Neutrophil (primary cell): ENCODE data around the gene PMPCA.

Source experiments
- H3K27ac ChIP-seq: fragments of 200-600 bp; sonication (generic); 2 replicates; pipeline ENCODE4 v1.5.1; 2016; ENCODE audit warnings: mild to moderate bottlenecking, moderate library complexity
- H3K27me3 ChIP-seq: fragments of 200-600 bp; sonication (generic); 2 replicates; pipeline ENCODE4 v1.6.0; 2016; ENCODE audit warnings: mild to moderate bottlenecking
- H3K36me3 ChIP-seq: fragments of 200-600 bp; sonication (generic); 2 replicates; pipeline ENCODE4 v1.5.1; 2017
- H3K4me1 ChIP-seq, 2 experiments: fragments of 200-600 bp in 1 of 2; sonication (generic) in 1 of 2; 1 replicate in 1 of 2; 2 replicates in 1 of 2; pipeline versions ENCODE4 v1.5.1 to v1.6.1; 2013 to 2016; ENCODE audit warnings: low read depth in 1 of 2, low read length in 1 of 2, mild to moderate bottlenecking in 1 of 2, moderate library complexity in 1 of 2; ENCODE audit not compliant: control insufficient read depth in 1 of 2, insufficient read depth in 1 of 2
- H3K4me3 ChIP-seq, 2 experiments: fragments of 200-600 bp in 1 of 2; sonication (generic) in 1 of 2; 1 replicate in 1 of 2; 2 replicates in 1 of 2; pipeline ENCODE4 v1.5.1; 2013 to 2016; ENCODE audit warnings: low read depth in 1 of 2, low read length in 1 of 2, mild to moderate bottlenecking in 1 of 2, moderate library complexity in 1 of 2
- H3K9me3 ChIP-seq: fragments of 200-600 bp; sonication (generic); 2 replicates; pipeline ENCODE4 v1.5.1; 2016
- TF ChIP-seq, protein P1 (sequence below): fragments of 200-600 bp; sonication (generic); IDR thresholded peaks from 2 replicates; pipeline ENCODE4 v1.5.1; 2016; ENCODE audit warnings: antibody characterized with exemption

The PMPCA gene

DNA sequence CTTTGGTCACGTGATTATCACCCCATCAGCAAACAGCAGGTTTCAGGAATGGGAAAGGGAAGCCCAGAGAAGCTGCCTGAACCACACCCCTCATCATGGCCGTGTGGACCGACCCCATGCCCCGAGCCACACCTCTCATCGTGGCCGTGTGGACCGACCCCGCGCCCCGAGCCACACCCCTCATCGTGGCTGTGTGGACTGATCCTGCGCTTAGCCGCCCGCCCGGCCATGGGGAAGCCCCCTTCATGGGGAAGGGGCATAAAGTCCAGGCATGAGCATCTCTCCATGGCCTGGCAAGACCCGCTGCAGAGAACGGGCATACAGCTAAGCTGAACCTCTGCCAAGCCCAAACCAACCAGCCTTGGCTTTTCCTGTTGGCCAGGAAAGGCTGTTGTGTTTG is 16.9 kb upstream of the PMPCA start:
- Histone ChIP-seq H3K27ac (no peak overlapping the region), H3K27me3 (no peaks in the 10 kb centered on the region), H3K9me3 (no peaks in the 10 kb centered on the region), H3K4me3 (no peak overlapping the region), H3K4me1 (no peaks in the 10 kb centered on the region), H3K36me3 (peaks cover 90% of the 10 kb centered on the region)
- TF ChIP-seq, protein P1, sequence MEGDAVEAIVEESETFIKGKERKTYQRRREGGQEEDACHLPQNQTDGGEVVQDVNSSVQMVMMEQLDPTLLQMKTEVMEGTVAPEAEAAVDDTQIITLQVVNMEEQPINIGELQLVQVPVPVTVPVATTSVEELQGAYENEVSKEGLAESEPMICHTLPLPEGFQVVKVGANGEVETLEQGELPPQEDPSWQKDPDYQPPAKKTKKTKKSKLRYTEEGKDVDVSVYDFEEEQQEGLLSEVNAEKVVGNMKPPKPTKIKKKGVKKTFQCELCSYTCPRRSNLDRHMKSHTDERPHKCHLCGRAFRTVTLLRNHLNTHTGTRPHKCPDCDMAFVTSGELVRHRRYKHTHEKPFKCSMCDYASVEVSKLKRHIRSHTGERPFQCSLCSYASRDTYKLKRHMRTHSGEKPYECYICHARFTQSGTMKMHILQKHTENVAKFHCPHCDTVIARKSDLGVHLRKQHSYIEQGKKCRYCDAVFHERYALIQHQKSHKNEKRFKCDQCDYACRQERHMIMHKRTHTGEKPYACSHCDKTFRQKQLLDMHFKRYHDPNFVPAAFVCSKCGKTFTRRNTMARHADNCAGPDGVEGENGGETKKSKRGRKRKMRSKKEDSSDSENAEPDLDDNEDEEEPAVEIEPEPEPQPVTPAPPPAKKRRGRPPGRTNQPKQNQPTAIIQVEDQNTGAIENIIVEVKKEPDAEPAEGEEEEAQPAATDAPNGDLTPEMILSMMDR = no peak

DNA sequence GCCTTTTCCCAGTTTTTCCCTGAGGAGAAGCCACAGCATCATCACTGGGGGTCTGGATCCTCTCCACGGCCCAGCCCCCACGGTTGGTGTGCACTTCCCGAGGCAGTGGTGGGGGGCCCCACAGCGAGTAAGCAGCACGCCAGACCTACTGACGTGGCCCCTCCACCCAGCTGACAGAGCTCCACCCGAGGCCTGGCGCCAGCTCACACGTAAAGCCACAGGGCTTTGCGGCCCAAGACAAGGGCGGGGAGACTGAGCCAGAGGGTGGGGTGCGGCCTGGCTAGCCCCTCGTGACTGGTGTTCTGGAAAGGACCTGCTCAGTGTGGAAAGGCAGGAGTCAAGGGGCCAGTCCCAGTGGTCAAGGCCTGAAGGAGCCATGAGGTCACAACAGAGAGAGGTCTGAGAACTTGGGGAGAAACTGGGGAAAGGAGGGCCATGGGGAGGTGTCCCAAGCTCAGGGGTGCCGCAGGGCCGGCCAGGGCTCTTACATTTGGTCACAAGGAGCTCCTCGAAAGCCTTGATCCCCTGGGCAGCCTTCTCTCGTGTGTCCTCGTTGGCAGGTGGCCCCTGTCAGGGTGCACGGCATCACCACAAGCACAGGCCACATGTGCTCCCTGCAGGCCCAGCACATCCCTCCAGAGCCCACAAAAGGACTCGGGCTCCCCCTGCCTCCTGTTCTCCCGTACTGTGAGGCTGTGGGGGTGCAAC is 16.0 kb upstream of the PMPCA start:
- peaks cover 81% of the 10 kb centered on the region for H3K36me3 ChIP-seq
- H3K4me3 ChIP-seq = no peak overlapping the region
- TF ChIP-seq, protein P1 = no peak

DNA sequence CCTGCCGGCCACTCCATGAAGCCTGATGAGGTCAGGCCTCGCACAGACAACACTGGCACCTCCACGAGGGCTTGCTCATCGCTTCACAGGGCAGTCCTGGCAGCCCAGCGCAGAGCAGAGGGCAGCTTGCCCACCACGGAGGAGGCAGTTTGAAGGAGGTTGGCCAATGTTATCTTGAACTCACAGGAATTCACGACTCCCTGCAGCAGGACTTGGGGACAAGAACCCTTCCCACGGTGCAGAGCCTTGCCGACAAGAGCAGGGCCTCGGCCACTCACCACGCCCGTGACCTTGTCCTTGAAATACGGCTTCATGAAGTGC is 15.5 kb upstream of the PMPCA start:
- no peak overlapping the region for H3K27ac ChIP-seq
- no peak overlapping the region for H3K4me3 ChIP-seq
- TF ChIP-seq, protein P1 = no peak
- no peaks in the 10 kb centered on the region for H3K9me3 ChIP-seq
- peaks cover 9 to 12% of the 10 kb centered on the region in 2 experiments for H3K4me1 ChIP-seq
- H3K27me3 ChIP-seq = peaks cover 5% of the 10 kb centered on the region
- peaks cover 76% of the 10 kb centered on the region for H3K36me3 ChIP-seq

More for the DNA sequence above, 16.0 kb upstream of the PMPCA start:
- H3K27ac ChIP-seq = no peak overlapping the region
- H3K4me1 ChIP-seq = peaks cover 5 to 9% of the 10 kb centered on the region in 2 experiments
- peaks cover 4% of the 10 kb centered on the region for H3K27me3 ChIP-seq
- H3K9me3 ChIP-seq = no peaks in the 10 kb centered on the region

DNA sequence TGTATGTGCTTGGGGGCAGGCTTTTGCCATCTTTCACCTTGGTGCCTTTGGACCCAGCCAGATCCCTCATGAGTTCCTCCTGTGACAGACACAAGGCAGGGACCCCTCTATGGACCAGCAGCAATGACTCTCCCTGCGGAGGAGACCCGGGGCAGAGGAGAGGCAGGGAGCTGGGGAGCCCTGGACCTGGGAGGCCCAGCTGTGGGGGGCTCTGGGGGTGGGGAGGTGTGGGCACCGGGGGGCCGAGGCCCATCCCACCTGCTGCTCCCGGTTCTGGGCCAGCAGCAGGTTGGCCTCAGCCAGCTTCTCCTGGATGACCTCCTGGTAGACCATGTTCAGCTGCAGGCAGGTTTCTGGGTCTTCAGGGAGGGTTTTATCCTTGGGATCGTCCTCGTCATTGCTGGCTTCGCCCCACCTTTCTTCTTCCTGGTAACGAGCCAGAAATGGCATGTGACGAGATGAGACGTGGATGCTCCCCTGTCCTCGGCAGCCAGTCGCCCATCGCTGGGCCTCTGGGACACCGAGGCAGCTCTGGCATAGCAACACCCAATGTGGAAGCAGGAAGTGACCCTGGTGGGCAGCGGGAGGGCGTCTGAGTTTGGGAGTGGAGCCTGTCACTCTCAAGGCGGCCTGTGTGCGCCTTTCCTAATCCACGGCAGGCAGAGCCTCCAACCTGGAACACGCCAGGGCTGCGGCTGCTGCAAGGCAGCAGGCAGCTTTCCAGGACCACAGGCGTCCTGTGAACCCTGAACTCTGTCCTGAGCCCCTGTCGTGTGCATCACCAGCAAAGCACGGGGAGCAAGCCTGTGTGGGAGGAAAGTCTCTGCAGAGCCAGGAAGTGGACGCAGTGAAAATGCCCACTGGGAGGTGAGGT is 14.9 kb upstream of the PMPCA start:
- TF ChIP-seq, protein P1 = no peak
- no peak overlapping the region for H3K4me3 ChIP-seq
- peaks cover 74% of the 10 kb centered on the region for H3K36me3 ChIP-seq

DNA sequence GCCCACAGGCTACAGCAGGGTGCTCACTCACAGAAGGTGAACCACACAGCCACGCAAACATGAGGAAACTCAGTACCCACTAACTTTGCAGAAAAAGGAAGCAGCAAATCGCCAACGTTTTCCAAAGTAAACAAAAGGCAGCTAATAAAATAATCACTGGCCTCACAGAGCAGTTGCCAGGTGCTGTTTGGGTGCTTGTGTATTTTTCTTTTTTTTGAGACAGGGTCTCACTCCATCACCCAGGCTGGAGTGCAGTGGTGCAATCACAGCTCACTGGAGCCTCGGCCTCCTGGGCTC is 14.3 kb upstream of the PMPCA start:
- peaks cover 15 to 17% of the 10 kb centered on the region in 2 experiments for H3K4me1 ChIP-seq
- no peak overlapping the region for H3K27ac ChIP-seq
- H3K4me3 ChIP-seq = no peak overlapping the region
- no peaks in the 10 kb centered on the region for H3K9me3 ChIP-seq
- TF ChIP-seq, protein P1 = no peak
- H3K36me3 ChIP-seq = peaks cover 68% of the 10 kb centered on the region
- peaks cover 5% of the 10 kb centered on the region for H3K27me3 ChIP-seq

More for the DNA sequence above, 14.9 kb upstream of the PMPCA start:
- peaks cover 5% of the 10 kb centered on the region for H3K27me3 ChIP-seq
- no peak overlapping the region for H3K27ac ChIP-seq
- H3K4me1 ChIP-seq = peaks cover 14 to 16% of the 10 kb centered on the region in 2 experiments
- H3K9me3 ChIP-seq = no peaks in the 10 kb centered on the region
